WTC11 (cell line): ENCODE data around the gene ME2.

ENCODE experiments used
- CBFB ChIP-seq: sonication (generic); formaldehyde crosslinking; IDR thresholded peaks from 2 replicates; pipeline ENCODE4 v1.8.1; 2022; ENCODE audit warnings: mild to moderate bottlenecking, low read depth, missing genetic modification reagents
- CTCF ChIP-seq: fragments of 200-600 bp; IDR thresholded peaks from 2 replicates; pipeline ENCODE4 v1.8.0; 2022; ENCODE audit warnings: antibody characterized with exemption
- JAZF1 ChIP-seq: fragments of 250-450 bp; sonication (Bioruptor Pico); IDR thresholded peaks from 2 replicates; pipeline ENCODE4 v1.9.0; 2021; ENCODE audit warnings: moderate library complexity, mild to moderate bottlenecking, inconsistent platforms

- TF ChIP-seq CBFB (no peak), JAZF1 (CRISPR knock-in tag) (no peak), CTCF (no peak)
These were observed 55.8 kb downstream of the ME2 start for GRCh38 chr18:50934545-50935211.
